Activated CD4-positive, alpha-beta T cell treated with anti-CD3 and anti-CD28 coated beads for 24 hours (primary cell): ENCODE data around the gene CHN1.

ENCODE experiments used
- DNase-seq, 2 donors: peaks; one replicate each; pipeline ENCODE4 v3.0.0-alpha.2; 2020; ENCODE audit warnings: low read depth in 2 of 2

CHN1 gene

DNA sequence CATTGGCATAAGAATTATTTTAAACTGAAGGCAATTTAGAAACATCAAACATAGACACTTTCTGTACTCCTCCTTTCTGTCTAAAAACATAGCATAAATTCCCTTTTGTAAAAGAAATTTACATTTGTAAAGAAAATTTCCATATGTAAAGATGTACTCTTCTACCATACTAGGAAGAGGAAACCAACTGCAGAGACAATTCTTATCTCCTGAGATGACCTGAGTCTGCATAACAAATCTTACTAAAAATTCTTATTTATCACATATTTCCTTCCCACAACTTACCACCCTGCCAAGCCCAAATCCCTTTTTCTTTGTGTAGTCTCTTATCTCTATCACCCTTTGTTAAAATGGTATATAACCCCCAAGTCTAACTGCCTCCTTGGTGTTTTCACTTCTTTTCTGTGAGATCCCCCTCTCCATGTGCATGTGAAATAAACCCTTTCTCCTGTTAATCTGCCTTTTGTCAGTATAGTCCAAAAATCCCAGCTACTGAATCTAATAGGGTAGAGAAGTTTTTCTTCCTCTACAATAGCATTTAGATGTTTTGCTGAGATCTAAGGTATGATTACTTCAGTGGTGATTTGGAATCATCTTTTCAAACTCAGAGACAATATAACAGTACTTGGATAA, 81.0 kb downstream of the CHN1 start:
- no peak for DNase-seq

DNA sequence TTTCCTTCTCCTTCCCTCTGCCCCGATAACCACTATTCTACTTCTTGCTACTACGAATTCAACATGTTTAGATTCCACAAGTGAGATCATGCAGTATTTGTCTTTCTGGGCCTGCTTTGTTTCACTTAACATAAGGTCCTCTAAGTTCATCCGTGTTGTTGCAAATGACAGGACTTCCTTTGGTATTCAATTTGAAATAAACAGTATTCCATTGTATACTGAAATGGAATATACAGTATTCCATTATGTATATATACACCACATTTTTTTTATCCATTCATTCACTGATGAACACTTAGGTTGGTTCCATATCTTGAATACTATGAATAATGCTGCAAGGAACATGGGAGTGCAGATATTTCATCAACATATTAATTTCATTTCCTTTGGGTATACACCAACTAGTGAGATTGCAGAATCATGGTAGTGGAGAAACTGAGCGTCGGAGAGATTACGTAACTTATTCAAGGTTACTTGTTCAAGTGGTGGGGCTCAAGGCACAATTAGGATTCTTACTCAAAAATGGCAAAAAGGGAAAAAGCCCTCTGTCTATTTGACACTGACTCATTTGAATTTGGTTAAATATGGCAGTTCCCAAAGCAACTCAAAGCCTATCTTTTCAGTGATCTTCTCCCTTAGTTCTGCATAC, 85.1 kb downstream of the CHN1 start:
- no peak for DNase-seq

DNA sequence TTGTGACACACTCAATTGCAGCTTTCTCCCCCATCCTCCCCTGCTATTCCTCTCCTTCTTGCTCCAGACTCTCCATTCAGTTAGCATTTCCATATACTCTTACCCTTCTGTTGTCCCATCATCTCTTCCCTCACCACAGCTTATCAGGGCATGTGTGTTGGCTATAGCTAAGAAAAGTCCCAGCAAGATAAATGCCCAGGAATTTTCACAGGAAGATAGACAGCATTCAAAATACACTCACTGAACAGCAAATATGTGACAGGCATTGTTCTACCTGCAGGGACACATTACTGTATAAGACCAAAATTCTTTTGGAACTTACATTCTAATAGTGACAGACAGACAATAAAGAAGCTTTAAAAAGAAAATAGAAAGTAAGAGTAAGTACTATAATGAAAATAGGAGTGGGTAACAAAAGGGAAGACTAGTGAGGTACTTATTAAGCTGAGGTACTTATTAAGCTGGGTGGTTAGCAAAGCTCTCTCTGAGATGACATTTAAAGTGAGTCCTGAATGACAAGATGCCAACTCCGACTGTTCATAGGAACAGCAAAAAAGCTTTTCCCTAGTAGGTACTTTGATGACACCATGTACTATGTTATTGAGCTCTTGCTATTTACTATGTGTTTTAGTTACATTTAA, 86.2 kb downstream of the CHN1 start:
- DNase-seq: no peak

DNA sequence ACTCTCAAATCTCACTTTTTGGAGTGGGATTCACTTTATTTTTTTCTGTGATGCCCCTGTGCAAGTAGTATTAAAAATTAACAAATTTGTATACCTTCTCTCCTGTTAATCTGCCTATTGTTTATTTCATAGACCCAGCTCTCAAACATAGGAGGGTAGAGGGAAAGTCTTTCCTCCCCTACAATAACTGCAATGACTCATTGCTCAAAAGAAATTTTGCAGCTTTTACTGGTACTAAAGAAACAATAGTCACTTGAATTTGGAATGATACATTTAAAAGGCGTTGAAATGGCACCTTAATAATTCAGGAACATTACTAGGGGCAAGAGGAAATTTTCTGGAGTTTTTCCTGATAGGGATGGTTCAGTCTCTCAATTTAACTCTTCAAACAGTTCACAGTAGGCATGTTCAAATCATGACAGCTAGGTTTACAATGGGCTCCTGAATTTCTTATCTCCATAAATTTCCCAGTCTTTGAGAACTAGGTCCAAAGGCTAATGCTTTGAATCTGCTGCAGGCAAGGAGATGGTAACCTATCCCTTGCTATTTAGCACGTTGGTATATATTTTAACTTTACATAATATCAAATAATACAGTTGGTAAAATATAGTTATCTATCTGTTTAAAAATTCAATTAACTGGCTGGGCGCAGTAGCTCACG, 88.8 kb downstream of the CHN1 start:
- DNase-seq: no peak

DNA sequence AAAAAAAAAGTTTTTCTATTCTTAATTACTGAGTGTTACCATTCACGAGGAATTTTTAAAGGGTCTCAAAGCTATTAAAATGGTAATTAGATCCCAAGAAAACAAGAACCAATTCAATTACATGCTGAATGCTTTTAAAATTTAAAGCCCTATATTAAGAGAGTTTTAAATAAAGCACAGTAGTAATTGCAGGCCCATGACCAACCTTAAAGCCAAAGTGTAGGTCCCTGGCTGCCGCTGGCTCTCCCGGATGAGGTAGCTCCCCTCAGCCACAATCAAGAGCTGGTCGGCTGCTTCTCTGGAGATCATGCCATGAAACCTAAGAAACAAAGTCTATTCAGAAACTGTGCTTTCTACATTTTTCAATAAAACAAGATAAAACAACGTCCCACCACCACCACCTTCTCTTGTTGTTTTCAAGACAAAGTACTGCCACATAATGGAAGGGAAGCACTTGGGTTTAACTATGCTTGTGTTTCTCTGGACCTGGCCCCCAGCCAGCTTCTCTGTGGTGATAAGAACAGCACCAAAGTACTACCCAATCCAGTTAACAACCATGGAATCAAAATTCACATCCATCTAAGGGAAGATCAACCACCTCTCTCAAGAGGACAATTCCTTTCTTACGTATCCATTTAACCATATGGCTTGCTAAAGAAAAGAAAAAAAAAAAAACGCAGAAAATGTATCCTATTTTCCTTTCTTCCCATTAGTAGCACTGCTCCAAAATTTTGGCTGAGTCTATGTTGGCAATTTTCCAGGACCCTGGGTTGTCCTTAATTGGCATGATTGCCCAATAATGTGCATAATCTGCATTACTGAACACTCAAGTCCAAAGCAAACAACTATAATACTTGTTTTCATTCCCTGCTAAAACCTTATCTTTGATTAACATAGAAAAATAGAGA, 90.1 kb downstream of the CHN1 start:
- DNase-seq: no peak

DNA sequence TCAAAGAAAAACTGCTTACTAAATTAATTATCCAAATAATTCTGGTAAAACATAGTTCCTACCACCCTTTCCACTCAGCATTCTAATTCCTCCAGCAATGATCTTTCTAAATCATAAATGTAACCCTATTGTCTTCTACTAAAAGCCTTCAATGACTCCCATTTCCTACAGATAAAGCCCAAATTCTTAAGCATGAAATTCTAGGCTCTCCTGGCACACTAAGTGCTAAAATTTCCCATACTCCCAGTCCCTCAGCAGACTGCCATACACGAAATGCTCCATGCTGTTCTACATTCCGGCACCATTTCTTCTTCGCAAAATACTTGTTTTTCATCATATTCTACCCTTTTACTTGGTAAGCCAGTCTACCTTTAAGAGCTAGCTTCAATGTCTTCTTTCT, 96.9 kb downstream of the CHN1 start:
- no peak for DNase-seq

DNA sequence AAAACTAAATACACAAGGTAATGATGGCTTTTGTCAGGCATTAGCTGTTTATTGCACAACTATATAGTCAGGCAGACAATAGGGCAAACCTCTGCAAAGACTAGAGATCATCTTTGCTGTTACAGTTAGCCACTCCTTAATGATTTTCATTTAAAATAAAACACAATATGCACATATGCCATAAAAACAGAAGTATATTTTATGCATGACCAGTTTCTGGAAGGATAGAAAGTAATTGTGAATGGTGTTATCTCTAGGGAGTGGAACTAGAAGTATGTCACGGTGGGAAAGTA, 102.0 kb downstream of the CHN1 start:
- DNase-seq: no peak

DNA sequence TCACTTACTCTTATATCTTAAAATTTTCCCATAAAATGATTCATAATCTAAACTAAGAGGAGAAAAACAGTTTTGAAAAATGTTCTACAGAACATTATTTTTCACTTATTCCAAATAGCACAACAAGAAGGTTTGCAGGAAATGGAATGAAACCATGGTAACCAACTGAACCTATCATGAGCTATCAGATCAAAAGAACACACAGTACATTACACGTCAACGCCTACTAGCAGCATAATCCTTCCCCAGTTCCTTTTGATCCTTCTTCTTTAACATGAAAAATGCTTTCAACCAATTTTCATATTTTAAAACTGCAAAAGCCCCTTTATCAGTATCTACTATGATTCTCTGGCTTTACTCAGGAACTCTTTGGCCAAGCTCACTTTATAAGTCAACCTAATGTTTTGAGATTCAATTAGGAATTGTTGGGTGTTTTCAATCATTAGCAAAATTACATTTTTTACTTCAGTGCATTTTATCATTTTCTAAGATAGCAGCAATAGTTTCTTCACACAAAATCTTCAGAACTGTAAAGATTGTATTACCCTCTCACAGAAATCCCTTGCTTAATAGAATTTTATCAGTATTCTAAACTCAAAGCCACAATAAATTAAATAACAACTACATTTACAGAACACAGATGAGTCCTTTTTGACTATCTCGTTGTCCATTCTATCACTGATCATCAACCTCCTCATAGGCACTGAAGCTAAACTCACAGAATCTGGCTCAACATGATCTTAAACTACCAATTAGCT, 102.5 kb downstream of the CHN1 start:
- DNase-seq: no peak

DNA sequence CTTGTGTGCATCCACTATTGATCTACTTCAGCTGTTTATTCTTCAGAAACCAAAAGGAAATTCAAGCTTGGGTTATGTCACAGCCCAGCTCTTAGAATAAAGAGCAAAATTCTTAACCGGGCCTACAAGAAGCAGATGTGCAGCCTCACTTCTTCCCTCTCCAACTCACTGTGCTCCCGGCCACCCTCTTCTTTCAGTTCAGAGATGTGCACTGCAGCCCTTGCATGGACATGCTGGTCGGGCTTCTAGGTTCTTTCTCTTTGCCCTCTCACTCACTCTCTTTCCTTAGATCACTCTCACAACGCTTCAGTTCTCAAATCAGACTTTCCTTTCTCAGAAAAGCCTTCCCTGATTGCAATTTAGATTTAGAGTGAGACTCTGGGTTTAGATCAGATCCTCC, 104.1 kb downstream of the CHN1 start:
- no peak for DNase-seq

DNA sequence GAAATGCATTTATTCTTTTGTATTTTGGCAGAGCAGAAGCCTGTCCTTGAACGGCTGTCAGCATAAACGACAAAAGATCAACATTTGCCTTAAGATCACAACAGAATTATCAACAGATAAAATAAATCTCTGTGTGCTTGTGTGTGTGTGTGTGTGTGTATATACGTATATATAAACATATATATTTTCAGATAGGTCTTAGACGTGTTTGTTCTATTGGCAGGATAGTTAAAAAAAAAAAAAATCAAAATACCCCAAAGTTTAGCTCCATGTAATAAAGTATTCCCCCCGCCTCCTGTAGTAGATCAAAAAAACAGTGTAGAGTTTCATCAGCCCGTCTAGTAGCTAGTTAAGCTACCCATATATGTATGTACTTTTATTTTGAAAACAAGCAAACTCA, 107.9 kb downstream of the CHN1 start:
- no peak for DNase-seq

DNA sequence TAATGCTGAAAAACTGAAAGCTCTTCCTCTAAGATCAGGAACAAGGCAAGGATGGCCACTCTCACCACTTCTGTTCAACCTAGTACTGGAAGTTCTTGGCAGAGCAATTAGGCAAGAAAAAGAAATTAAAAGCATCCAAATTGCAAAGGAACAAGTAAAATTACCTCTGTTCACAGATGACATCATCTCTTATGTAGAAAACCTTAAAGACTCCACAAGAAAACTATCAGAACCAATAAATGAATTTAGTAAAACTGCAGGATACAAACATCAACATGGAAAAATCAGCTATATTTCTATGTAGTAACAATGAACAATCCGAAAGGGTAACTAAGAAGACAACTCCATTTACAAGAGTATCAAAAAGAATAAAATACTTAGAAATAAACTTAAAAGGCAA, 112.2 kb downstream of the CHN1 start:
- no peak for DNase-seq

DNA sequence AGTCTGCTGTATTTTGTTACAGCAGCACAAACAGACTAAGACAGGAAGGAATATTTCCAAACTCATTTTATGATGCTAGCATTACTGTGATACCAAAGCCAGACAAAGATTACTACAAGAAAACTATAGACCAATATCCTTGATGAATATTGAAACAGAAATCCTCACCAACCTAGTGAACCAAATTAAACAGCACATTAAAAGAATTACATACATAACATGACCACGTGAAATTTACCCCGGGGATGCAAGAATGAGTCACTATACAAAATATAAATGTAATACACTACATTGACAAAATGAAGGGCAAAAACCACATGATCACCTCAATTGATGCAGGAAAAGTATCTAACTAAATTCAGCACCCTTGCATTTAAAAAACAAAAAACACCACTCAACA, 112.6 kb downstream of the CHN1 start:
- DNase-seq: no peak

DNA sequence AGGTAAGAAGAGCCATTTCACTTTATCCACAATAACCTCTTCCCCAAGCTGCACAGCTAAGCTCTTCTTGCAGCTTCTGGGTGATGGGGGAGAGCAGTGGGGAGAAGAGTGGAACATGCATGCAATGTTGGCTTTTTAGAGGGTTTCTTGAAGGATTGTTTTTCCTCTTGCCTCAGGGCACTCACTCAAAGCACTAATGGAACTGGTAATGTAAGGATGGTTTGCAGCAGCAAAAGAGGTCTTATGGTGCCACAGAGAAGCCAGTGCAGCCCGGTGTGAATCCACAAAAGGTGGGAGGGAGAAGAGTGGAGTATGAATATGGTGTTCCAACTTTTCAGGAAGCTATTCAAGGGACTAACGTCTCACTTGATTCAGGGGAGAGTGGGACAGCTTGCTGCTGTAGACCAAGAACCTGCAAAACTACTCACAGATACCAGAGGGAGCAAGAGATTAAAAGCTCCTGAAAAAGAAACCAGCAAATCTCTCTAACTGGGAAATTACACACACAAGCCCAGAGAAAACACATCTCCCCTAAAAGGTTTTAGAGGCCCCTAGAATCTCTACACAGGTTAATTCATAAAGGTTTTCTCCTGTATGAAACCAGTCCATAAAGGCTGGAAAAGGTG, 116.4 kb downstream of the CHN1 start:
- no peak for DNase-seq

DNA sequence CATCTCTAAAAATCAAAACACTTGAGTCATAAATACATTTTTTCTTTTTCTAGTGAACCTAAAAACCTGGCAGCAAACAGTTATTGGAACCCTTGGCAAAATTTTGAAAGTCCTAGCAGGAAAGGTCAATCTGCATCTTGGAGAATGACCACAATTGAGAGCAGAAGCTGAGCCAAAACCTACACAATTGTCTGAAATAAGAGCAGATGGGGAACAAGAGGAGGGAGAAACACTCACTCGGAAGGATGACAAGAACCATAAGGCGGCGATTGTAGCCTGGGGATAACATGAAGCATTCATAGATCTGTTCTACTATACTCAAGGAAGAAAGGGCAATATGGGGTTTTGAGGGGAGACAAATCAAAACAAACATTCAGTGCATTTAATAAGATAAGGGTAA, 117.0 kb downstream of the CHN1 start:
- no peak for DNase-seq

DNA sequence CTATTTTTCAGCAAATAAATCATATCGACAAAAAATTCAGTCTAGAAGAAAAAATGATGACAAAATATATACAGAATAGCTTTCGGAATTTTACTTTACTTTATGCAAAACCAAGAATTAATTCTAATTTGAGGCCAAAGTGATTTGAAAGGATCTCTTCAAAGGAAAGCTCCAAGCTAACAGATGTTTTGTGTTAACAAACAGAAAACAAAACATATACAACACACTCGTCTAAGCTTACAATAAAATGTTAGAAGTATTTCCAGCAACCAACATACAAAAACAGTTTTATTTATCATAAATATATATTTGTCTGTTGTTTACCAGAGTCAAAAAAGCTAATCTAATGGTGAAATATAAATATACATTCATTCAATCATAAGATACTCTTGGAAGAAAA, 122.8 kb downstream of the CHN1 start:
- DNase-seq: no peak

DNA sequence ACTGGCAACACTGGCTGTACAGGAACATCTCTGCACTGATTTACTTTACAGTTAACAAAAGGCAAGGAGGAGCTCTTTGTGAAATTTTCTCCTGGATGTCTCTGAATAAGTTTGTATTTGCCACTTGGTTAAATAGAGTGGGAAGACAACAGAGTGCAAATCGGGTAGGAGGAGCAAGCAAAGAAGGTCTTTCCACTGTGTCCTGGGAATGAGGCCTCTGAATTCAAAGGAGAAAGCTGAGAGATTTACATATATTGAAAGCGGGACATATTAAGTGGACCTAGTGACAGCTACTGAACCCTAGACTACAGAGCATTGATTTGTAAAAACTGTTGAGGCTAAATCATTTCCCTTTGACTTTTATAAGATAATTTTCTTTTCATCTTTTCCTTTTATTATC, 123.5 kb downstream of the CHN1 start:
- DNase-seq: no peak

DNA sequence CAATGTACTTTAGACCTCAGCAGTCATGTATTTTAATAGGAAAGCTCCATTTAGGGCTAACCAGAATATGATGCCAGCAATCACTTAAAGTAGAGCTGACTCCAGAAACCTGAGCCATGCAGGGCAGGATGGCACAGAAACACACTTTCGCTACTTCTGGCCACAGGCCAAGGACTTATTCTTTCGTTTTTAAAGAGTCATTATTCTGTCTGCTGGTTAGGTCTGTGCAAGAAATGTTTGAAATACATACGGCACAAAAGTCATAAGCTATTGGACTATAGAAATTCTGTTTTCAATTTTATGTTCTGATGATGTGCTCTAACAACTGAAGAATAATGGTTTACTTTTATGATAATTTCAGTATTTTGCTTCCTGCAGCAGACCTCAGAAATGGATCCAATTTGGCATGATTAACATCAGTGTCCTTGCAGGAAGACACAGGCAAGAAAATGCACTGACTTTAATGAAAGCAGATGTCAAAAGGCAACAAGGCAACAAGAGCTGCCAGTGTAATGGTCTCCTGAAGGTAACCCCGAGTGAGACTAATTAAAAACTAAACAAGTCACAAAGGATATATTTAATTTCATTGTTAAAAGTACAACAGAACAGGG, 126.5 kb downstream of the CHN1 start:
- DNase-seq: no peak

DNA sequence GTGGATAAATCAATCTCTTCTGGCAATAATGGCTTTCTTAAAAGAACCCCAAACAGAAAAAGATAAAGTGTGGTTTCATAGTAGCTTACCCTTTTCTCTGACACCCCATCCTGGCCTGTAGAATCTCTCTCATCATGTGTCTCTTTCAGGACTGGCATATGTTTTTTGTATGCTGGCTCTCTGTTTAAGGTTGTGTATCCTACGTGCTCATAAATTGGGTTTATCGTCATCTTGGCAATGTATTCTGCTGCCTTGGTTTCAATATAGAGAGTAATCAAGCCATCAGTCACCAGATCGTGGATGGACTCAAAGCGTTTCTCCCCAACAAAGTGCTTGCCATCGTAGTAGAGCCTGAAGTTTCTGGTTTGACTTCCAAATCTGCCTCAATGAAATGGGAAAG, 127.4 kb downstream of the CHN1 start:
- no peak for DNase-seq

DNA sequence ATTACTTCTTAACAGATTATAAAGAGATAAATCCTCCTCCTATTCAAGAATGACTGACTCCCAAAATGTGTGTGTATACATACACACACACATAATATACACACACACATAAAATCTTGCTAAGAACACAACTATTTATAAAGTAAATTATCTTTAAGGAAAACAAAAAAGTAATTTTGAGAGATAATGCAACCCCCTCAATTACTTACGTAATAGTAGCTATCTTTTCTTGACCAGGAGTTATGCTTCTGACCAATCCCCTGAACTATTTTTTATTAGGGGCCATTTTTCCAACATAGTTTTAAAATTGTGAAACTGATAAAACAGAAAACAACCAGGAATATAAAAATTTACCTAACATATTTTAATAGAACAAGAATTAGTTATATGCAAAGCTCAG, 127.9 kb downstream of the CHN1 start:
- no peak for DNase-seq

DNA sequence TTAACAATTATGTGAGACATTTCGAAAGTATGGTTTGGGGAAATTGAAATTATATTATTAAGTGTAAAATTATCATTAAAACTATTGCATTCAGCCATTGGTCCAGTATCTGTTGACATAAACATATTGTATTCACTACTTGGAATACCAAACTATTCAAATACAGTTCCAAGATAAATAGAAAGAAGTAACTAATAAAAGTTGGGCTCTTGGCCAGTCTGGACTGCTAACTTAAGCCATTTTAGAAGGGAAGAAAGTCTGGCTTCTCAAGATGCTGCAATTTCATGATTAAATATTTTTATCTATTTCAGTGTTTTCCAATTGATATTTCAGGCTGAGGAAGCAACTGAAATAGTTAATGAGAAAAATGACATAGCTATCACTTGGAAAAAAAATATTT, 131.1 kb downstream of the CHN1 start:
- no peak for DNase-seq

DNA sequence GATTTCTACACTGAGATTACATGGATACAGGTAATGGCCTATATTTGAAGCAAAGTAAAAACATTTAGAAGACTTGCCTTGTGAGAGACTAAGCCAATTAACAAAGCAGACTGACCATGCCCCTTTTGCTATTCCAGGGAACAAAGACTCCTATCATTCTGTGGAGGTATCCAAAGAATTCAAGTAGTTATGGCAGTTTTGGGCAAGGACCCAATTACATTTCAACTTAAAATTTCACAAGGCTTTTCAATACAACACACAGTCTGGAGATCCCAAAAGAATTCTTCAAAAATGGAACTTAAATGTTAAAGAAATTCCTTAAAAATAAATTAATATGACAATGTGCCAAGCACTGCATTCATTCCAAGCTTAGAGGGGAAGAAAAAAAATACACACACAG, 131.7 kb downstream of the CHN1 start:
- DNase-seq: no peak
